NCI-H1436 (cell line): ENCODE measurements around the gene POC1B.

ENCODE experiments used
- DNase-seq: peaks from one replicate; lab custom pipeline; 2025; lab: John Stamatoyannopoulos, UW

The POC1B gene

DNA sequence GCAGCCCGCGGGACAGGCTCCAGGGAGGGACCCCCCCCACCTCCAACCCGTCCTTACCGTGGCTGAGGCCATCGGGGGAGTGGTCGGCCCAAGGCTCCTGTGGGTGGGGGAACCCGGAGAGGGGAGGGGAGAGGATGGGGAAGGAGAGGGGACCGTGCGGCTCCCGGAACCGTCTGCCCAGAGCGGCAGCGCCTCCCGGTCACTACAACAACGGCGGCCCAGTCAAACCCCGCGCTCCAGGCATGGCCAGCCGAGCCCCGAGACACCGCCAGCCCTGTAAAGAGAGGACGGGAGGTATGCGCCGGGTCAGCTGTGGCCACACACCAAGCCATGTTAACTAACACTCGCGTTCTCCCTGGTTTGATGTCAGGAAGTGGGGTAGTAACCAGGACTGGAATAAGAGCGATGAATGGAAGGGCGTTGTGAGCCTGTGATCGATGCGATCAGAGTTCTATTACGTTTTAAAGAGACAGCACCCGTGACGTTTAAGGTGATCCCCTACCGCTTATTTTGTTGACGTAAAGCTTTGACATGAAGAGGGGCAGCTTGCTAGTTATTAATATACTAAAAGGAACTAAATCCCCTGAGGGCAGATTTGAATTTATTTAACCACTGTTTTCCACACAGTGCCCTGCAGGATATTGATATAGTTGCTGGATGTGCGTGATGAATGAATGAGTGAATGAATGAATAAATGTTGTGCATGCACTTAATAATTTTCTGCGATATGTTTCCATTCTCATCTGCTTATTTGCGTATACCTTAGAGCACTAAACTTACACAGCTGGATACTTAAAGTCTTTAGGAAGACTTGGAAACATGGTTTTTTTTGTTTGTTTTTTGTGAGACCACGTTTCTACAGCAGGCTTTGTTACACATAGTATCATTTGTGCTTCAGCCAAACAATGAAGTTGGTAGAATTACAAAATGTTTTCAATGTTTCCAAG, at the start of gene POC1B:
POC1B (minus strand) TSS at position 224 of the 947 bp plus-strand sequence; CDS start at position 72, 152 bp downstream.
- peak; percentile 64 for DNase-seq

DNA sequence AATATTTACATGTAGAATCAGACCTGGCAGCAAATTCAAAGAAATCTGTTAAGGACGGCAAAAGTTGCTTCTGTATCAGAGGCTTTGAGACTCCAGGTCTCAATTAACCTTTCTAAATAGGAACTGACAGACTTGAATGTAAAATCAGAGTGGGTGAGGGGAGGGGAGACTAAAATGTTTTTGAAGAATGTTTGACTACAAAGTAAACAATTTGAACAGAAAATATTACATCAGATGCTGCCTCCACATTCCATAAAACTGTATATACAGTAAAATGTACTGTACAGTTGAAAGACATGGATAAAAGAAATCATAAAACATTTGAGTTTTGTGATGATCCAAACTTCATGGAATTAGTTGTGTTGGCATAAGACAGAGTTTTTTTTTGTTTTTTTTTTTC, 49.5 kb upstream of the POC1B start:
- DNase-seq: no peak

DNA sequence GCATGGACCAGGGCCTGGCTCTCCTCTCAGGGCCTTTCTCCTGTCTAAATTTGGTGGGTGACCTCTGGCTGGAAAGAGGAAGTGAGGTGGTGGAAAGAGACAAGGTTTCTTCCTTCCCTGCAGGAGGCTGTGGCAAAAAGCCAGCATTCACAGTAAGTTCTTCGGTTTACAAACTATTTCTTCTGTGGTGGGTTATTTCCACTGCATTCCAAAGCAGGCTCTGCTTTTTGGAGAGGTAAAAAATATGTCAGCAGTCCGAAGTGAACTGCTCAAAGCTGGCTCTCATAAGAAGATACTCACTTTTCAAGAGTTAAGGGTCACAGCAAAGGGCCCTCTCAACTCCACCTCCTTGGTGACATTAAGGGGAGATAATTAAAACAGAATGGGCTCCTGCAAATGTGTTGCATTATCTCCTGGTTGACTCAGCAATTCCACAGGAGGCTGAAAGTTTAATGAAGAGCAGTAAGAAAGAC, 48.9 kb upstream of the POC1B start:
- no peak for DNase-seq

DNA sequence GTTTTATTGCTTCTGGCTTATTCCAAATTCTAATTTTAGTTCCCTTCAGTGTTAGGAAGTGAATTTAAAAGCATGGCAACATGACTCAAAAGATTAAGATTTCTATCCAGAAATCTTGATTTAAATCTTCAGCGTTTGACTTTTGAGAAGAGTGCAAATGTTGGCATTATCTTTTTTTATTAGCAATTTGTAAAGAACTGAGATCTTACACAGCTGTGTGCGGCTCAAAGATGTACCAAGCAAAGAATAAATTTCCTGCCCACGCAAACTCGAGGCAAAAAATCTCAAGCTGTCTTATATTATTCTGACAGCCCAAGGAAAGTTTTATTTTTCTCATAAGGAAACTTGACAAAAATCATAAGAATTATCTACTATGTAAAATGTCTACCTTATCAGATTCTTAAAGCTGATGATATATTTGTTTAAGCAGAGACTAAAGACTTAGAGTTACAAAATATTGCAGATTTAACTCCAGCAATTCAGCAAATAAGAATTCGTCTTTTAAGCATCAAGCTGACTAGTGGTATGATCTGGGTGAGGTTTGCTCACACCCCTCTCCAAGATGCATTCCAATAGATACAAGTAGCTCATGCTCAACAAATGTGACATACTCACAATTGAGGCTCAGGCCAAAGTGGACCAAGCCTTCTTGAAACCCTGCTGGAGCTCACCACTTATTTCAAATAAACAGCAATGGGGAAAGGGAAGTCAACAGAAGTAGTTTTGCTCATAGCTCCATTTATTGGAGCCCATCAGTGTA, 47.4 kb upstream of the POC1B start:
- no peak for DNase-seq

- no peak for DNase-seq
These were observed 45.8 kb upstream of the POC1B start for GRCh38 chr12:89571491-89572195.

DNA sequence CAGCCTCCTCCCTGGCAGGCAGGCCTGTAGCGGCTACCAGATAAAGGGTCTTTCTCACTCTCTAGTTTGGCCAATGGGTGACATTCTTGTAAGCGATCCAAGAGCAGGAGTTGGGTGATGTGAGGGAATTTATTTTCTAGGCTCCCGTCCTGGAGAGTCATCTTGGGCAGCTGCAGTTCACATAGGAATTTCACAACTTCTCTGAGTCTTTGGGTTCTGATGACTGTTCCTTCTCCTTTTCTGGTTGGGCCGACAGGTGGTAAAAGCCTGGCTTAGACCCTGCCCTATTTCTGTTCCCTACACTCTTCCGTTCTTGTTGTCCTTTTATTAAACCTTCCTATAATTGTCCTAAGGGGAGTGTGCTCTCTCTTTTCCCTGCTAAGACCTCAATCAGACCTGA, 42.6 kb upstream of the POC1B start:
- DNase-seq: no peak

DNA sequence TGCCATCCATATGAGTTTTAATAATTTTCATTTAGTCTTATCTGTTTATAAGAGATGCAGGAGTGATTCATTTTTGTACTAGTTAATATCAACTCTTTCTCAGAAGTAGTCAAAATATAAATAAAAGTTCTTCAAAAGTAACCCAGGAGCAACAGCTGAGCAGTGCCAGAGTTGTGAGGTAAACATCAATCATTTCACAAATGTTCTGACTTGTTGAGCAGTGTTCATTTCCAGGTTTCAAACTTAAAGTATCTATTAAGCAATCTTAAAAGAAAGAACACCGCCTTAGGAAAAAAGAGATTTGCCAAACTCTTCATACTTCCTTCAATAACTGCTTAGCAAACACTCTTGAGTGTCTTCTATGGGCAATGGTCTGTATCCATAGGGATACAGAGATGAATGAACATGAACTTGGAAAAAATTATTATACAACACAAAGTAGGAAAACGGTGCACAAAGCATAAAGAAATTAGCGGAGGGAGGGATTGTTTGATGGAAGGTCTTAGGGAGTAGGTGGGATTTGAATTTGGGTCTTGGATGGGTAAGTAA, 41.9 kb upstream of the POC1B start:
- DNase-seq: no peak

- DNase-seq: no peak
These were observed 40.8 kb upstream of the POC1B start for GRCh38 chr12:89566615-89567014.

GRCh38 chr12:89565002-89565401, 39.2 kb upstream of the POC1B start:
- DNase-seq: no peak

- DNase-seq: no peak
These were observed 33.9 kb upstream of the POC1B start for GRCh38 chr12:89559753-89560152.

DNA sequence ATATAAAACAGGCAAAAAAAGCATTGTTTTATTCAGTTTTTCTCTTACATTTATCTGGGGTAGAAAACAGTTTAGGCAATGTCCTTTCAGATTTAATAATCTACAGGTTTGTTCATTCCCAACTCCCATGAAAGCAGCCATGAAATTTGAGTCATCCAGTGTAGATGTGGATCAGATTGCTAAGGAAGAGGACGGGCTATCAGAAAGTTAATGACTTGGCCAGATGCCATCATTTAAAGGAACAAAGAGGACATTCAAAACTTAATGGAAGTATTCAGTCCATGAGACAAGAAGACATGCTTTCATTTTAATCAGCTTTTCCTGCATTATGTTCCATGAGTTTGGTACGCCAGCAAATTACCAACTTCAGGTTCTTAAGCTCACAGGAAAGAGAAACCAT, 31.1 kb upstream of the POC1B start:
- no peak for DNase-seq

DNA sequence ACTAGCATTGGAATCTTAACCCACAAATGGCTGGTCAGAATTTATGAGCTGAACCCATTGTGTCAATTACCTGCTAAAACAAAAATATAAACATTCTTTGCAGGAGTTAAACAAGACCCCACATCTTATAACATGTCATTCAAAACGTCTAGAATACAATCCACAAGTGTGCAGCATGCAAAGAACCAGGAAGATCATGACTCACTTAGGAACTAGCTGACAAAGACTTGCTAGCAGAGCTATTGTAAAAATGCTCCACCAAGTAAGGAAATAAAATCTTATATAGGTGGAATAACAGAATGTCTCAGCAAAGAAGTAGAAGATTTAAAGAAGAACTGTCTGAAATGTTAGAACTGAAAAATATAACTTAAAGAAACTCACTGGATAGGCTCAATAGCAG, 26.5 kb upstream of the POC1B start:
- DNase-seq: no peak

GRCh38 chr12:89551747-89552146, 25.9 kb upstream of the POC1B start:
- no peak for DNase-seq

GRCh38 chr12:89547101-89547500, 21.3 kb upstream of the POC1B start:
- DNase-seq: no peak

DNA sequence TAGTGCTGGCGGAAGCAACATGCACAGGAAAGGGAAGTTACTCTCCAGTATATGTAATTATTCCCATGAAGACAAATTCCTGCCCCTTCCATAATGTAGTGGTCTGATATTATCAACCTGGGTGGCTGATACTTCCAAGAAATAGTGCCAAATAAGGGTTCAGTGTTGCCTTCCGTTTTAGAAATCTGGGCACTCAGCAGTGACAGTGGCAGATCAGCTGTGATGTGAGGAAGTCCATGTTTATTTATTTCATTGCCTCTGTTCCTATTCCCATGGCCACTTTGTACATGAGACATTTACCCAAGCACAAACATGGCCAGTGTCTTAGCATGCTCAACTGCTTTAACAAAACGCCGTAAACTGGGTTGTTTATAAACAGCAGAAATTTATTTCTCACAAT, 20.3 kb upstream of the POC1B start:
- no peak for DNase-seq

GRCh38 chr12:89544681-89545184, 18.9 kb upstream of the POC1B start:
- no peak for DNase-seq

DNA sequence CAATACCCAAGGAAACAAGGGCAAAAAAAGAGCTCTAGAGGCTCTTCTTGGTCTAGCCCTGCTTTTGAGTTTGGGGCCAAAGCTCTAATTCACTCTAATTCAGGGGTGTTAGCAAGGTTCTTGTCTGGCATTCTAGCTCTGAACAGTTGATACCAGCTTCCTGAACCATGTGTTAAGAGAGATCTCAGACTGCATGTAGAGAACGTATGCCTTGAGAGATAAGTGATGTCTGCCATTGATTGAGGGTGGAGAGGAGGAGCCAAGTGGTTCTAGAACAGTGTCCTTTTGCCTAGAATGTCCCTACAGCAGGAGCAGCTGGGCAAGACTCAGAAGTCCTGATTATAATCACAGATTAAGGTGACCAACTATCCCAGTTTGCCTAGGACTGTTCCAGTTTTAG, 18.2 kb upstream of the POC1B start:
- no peak for DNase-seq

DNA sequence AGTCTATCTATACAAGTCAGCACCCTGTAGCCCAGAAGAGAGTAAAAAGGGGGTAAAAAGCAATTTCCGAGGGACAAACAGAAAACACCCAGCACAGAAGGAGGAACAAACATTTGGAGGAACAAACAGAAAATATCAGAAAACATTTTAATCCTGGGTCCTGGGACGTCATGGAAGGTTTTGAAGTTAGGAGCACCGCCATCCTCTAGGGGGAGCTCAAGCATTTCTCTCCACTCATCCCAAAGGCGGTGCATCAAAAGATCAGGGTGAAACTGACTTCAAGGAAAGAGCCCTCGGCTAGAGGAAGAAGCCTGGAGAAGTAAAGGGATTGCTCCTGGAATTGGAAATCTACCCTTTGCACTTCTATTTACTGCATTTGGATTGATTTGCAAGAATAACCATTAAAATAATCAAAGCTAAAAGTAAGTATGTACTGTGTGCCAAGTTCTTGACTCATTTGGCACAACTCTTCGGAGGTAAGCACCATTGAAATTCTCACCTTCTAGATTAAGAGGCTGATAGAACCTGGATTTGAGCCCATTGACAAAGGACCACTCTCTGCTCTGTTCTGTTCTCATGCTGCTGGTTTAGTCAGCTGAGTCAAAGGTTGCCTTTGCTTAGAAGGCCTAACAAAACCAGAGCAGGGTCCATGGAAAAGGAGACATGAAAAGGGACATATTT, 17.2 kb upstream of the POC1B start:
- peak; percentile 59 for DNase-seq

- no peak for DNase-seq
These were observed 16.4 kb upstream of the POC1B start for GRCh38 chr12:89542236-89542635.

- DNase-seq: no peak
These were observed 14.7 kb upstream of the POC1B start for GRCh38 chr12:89540586-89540985.
